ENCODE data around the gene CCT7.

DNA sequence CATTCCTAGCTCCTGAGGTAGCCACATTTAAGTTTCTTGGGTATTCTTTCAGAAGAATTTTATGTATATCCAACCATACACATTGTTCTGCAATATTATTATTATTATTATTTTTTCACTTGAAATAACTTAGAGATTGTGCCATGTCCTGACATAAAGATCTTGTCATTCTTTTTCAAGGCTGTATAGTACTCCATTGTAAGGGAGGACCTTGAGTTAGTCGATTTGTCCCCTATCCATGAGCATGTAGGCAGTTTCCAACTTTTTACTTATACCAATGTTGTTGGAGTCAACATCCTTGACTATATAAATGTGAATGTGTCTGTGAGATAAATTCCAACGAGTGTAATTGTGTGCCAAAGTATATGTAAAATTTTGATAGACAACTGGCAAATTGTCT lies 60.1 kb downstream of the CCT7 start:
- TF ChIP-seq EP300 (IDR thresholded peaks at IDR 0.05; ENCODE audit: borderline replicate concordance in 1 of 2, control insufficient read depth in 1 of 2, low read depth in 2 of 2, low read length in 2 of 2) (no peak), JUNB (IDR thresholded peaks at IDR 0.05) (no peak), CREM (IDR thresholded peaks at IDR 0.05; ENCODE audit: low read depth) (no peak)
- TF ChIP-seq, protein P1, sequence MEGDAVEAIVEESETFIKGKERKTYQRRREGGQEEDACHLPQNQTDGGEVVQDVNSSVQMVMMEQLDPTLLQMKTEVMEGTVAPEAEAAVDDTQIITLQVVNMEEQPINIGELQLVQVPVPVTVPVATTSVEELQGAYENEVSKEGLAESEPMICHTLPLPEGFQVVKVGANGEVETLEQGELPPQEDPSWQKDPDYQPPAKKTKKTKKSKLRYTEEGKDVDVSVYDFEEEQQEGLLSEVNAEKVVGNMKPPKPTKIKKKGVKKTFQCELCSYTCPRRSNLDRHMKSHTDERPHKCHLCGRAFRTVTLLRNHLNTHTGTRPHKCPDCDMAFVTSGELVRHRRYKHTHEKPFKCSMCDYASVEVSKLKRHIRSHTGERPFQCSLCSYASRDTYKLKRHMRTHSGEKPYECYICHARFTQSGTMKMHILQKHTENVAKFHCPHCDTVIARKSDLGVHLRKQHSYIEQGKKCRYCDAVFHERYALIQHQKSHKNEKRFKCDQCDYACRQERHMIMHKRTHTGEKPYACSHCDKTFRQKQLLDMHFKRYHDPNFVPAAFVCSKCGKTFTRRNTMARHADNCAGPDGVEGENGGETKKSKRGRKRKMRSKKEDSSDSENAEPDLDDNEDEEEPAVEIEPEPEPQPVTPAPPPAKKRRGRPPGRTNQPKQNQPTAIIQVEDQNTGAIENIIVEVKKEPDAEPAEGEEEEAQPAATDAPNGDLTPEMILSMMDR (IDR thresholded peaks at IDR 0.05 in 2 of 3, conservative IDR thresholded peaks at IDR 0.05 in 1 of 3; ENCODE audit: control insufficient read depth in 2 of 3, extremely low read depth in 1 of 3, insufficient read depth in 1 of 3, low read depth in 3 of 3, low read length in 3 of 3), result no peak
